GM06990 (cell line): ENCODE data around the gene LYPD5.
A peak's percentile ranks its signal among the peaks of the same experiment; 100 is the strongest.

Experiments used
- DNase-seq: peaks from one replicate; pipeline ENCODE4 v3.0.0-alpha.2; 2011; ENCODE audit not compliant: insufficient read length; ENCODE audit errors: extremely low read depth
- H3K27me3 ChIP-seq: replicated peaks from 2 replicates; pipeline ENCODE4 v1.6.0; 2011; ENCODE audit warnings: low read length; ENCODE audit not compliant: control insufficient read depth, insufficient read depth
- H3K36me3 ChIP-seq: 2 replicates; pipeline ENCODE4 v1.5.1; 2011; ENCODE audit warnings: low read length; ENCODE audit not compliant: control insufficient read depth, insufficient read depth
- H3K4me3 ChIP-seq: replicated peaks from 2 replicates; pipeline ENCODE4 v1.5.1; 2011; ENCODE audit warnings: low read depth, mild to moderate bottlenecking, control low read depth, low read length
- CTCF ChIP-seq: IDR thresholded peaks from 2 replicates; pipeline ENCODE4 v1.5.1; 2011; ENCODE audit warnings: low read length, control low read depth, mild to moderate bottlenecking, inconsistent platforms; ENCODE audit not compliant: insufficient read depth, poor library complexity, severe bottlenecking

The LYPD5 gene

GRCh38 chr19:43798546-43799409 is 3.5 kb downstream of the LYPD5 start:
- Histone ChIP-seq H3K36me3 (no peaks in the 10 kb centered on the region), H3K4me3 (peak overlapping the region; percentile 47), H3K27me3 (peaks cover 2% of the 10 kb centered on the region)
- no peak for TF ChIP-seq CTCF
- peak; percentile 26 for DNase-seq

GRCh38 chr19:43798026-43798545 is 4.2 kb downstream of the LYPD5 start:
- Histone ChIP-seq H3K4me3 (peak overlapping the region; percentile 47), H3K36me3 (no peaks in the 10 kb centered on the region), H3K27me3 (peaks cover 2% of the 10 kb centered on the region)
- no peak for TF ChIP-seq CTCF
- no peak for DNase-seq

- Histone ChIP-seq H3K27me3 (peaks cover 2% of the 10 kb centered on the region), H3K36me3 (no peaks in the 10 kb centered on the region), H3K4me3 (no peak overlapping the region)
- DNase-seq = no peak
- TF ChIP-seq CTCF = no peak
Measured at GRCh38 chr19:43797556-43797955, 4.7 kb downstream of the LYPD5 start.

- no peak overlapping the region for H3K4me3 ChIP-seq
- TF ChIP-seq CTCF = no peak
- no peak for DNase-seq
- peaks cover 2% of the 10 kb centered on the region for H3K27me3 ChIP-seq
- no peaks in the 10 kb centered on the region for H3K36me3 ChIP-seq
Measured at GRCh38 chr19:43797118-43797517, 5.1 kb downstream of the LYPD5 start.

GRCh38 chr19:43790587-43790986 is 11.7 kb downstream of the LYPD5 start:
- no peak for DNase-seq
- no peak overlapping the region for H3K4me3 ChIP-seq
- no peaks in the 10 kb centered on the region for H3K36me3 ChIP-seq
- TF ChIP-seq CTCF = no peak
- no peaks in the 10 kb centered on the region for H3K27me3 ChIP-seq
